ENCODE results near the gene PFDN4.

GRCh38 chr20:54217762-54218161, 9.9 kb downstream of the PFDN4 start:
- TF ChIP-seq, protein P1, sequence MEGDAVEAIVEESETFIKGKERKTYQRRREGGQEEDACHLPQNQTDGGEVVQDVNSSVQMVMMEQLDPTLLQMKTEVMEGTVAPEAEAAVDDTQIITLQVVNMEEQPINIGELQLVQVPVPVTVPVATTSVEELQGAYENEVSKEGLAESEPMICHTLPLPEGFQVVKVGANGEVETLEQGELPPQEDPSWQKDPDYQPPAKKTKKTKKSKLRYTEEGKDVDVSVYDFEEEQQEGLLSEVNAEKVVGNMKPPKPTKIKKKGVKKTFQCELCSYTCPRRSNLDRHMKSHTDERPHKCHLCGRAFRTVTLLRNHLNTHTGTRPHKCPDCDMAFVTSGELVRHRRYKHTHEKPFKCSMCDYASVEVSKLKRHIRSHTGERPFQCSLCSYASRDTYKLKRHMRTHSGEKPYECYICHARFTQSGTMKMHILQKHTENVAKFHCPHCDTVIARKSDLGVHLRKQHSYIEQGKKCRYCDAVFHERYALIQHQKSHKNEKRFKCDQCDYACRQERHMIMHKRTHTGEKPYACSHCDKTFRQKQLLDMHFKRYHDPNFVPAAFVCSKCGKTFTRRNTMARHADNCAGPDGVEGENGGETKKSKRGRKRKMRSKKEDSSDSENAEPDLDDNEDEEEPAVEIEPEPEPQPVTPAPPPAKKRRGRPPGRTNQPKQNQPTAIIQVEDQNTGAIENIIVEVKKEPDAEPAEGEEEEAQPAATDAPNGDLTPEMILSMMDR (IDR thresholded peaks at IDR 0.05): no peak
- TF ChIP-seq EP300 (IDR thresholded peaks at IDR 0.05; ENCODE audit: low read depth) (no peak), POLR2AphosphoS5 (IDR thresholded peaks at IDR 0.05) (no peak), POLR2A (IDR thresholded peaks at IDR 0.05) (no peak)

Measured in transverse colon (tissue), 4 donors.